ENCODE measurements around the gene TMEM14B.
"Not testable (repeated sequence)": the region's sequence is repeated elsewhere in the genome, so short reads cannot be mapped to it uniquely, and the experiment has no call there.

The TMEM14B gene

GRCh38 chr6:10746915-10747250 lies 722 bp upstream of the TMEM14B start:
- DNase-seq (ENCODE audit: low read depth, low spot score): no peak

- no peak for DNase-seq (ENCODE audit: low read depth, low spot score)
Observed at GRCh38 chr6:10749734-10750133, 2.1 kb downstream of the TMEM14B start.

DNA sequence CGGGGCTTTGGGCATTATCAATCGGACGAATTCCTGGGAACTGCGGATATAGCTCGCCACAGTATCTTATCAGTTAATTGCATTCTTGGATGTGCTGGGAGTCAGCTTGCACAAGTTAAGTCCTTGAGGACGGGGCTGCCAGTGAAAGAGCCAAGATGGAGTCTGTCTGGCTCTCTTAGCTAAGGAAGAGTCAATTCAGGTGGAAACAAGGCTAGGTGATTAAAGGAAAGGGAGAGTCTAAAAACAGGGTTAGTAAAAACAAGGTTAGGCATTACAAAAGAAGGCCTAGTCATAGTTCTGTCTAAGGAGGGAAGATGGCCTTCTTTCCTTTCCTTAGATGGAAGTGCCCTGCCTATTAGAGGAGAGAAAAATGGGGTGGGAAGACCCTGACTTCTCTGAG lies 3.0 kb downstream of the TMEM14B start:
- not testable (repeated sequence) for DNase-seq (ENCODE audit: low read depth, low spot score)

DNA sequence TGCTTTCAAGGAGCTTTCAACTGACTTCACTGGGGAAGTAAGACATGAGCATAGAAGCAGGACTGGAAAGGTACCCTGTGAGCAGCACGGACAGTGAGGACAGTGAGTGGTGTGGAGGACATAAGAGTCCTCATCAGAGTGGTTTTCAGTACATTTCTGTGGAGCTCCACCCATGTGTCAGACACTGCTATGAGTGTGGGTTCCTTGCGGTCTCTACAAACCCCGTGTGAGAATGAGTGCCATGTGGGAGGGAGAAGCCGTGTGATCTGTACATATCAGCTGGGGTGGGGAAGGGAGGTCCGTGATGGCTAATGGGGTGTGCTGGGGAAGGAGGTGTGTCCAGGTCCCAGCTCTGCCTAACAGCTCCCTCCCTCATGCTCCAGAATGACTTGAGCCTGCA lies 4.2 kb downstream of the TMEM14B start:
- DNase-seq (ENCODE audit: low read depth, low spot score): not testable (repeated sequence)

- DNase-seq (ENCODE audit: low read depth, low spot score): no peak
Observed at GRCh38 chr6:10756085-10756484, 8.5 kb downstream of the TMEM14B start.

DNA sequence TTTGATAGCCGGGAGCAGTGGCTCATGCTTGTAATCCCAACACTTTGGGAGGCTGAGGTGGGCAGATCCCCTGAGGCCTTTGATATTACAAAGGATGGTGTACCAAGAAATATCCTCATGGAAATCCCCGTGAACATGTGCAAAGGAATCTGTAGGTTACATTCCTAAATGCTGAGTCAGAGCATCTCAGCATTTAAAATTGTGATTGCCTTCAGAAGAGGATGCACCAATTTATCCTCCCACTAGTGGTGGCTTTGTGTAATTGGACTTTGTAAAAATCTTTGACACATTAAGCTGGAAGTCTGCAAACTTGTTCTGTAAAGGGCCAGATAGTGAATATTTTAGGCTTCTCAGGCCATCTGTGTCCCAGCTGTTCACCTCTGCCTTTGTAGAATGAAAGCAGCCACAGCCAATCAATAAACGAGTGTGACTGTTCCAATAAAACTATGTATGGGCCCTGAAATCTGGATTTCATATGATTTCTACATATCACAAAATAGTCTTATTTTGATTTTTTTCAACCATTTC lies 11.8 kb downstream of the TMEM14B start:
- no peak for DNase-seq (ENCODE audit: low read depth, low spot score)

DNA sequence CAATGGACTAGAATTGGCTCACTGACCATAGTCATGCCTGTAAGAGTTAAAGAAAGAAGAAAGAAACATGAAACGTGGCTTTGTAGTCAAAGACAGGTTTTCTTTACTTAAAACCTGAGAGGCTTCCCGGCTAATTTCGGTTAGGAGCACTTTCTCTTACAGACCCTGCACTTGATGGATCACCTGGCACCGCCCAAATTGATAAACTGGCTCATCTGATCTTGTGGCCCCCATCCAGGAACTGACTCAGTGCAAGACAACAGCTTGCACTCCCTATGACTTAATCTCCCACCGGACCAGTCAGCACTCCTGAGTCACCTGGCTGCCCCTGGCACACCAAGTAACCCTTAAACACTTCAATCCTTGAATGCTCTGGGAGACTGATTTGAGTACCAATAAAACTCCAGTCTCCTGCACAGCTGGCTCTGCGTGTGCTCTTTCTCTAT lies 12.3 kb downstream of the TMEM14B start:
- no peak for DNase-seq (ENCODE audit: low read depth, low spot score)

GRCh38 chr6:10763006-10763405 lies 15.4 kb downstream of the TMEM14B start:
- no peak for DNase-seq (ENCODE audit: low read depth, low spot score)

- no peak for DNase-seq (ENCODE audit: low read depth, low spot score)
Observed at GRCh38 chr6:10769419-10769818, 21.8 kb downstream of the TMEM14B start.

DNA sequence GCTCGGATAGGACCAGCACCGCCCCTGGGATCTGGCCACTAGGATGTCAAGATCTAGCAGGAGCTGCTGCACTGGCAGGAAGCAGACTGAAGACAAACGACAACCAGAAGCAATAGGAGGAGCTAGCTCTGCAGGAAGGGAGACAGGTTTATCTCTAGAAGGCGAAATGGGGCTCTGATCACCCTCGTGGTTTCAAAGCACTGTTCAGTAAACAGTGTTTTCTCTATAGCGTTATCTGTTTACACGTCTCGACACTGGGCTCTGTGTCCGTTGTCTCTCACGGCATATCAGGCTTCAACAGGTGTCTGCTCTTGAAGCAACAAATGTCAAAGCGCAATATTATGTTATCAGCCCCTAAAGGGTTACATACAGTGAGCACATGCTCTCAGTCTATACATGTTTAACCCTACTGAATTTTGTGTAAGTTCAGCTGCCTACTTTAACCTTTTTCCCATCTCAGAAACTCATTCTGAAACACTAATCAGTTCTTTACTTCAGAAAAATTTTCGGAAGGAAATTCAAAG lies 23.8 kb downstream of the TMEM14B start:
- no peak for DNase-seq (ENCODE audit: low read depth, low spot score)

DNA sequence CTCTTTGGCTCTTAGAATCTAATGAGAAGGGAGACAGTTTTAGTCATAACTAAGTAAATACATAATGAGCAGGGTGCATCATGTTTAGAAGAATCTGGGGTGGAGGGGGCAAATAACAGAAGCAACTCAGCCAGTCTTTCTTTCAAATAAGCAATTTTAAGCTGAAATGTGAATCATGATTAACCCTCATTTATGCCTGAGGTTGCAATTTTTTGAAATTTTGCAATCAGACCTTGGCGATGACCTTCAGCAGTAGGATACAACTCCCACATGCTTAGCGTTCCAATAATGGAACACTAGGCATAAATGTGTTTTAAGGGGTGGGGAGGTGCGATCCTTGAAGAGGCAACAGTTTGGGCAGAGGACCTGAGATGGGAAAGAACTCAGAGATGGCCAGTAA lies 30.6 kb downstream of the TMEM14B start:
- no peak for DNase-seq (ENCODE audit: low read depth, low spot score)

DNA sequence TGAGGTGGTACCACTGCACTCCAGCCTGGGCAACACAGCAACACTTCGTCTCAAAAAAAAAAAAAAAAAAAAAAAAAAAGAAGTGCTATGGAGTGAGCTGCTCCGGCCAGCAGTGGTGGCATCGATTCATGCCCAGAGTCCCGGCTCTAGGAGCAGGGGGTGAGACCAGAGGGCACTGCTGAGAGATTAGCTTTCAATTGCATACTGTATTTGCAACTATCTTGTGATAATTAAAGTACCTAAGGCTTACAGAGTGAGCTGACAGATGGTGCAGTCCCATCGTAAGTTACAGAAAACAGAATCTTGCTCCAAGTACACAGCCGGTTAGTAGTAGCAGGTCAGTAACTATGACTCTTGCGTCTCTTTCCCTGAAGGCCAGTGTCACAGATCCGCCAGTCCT lies 31.5 kb downstream of the TMEM14B start:
- no peak for DNase-seq (ENCODE audit: low read depth, low spot score)

GRCh38 chr6:10791673-10792072 lies 44.1 kb downstream of the TMEM14B start:
- no peak for DNase-seq (ENCODE audit: low read depth, low spot score)

GRCh38 chr6:10792101-10792500 lies 44.5 kb downstream of the TMEM14B start:
- DNase-seq (ENCODE audit: low read depth, low spot score): no peak

DNA sequence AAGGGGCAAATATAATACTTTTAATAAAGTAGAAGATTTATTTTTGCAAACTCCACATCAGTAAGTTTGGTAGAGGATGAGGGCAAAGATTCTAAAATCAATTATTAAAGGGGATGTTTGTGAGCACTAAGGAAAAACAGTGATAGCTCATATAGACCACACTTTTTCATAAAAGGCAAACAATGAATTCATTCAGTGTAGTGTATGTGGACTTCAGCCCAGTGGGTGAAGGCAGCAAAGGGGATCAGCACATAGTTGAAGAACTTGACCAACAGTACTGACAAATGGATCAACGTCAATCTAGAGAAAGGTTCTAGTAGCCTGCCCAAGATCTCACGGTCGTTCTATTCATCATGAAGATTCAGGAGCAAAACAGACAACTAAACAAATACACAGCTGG lies 45.4 kb downstream of the TMEM14B start:
- DNase-seq (ENCODE audit: low read depth, low spot score): no peak

- no peak for DNase-seq (ENCODE audit: low read depth, low spot score)
Observed at GRCh38 chr6:10793695-10794094, 46.1 kb downstream of the TMEM14B start.

- DNase-seq (ENCODE audit: low read depth, low spot score): no peak
Observed at GRCh38 chr6:10794239-10794638, 46.6 kb downstream of the TMEM14B start.

GRCh38 chr6:10800810-10801209 lies 53.2 kb downstream of the TMEM14B start:
- peak; percentile 4 for DNase-seq (ENCODE audit: low read depth, low spot score)

DNA sequence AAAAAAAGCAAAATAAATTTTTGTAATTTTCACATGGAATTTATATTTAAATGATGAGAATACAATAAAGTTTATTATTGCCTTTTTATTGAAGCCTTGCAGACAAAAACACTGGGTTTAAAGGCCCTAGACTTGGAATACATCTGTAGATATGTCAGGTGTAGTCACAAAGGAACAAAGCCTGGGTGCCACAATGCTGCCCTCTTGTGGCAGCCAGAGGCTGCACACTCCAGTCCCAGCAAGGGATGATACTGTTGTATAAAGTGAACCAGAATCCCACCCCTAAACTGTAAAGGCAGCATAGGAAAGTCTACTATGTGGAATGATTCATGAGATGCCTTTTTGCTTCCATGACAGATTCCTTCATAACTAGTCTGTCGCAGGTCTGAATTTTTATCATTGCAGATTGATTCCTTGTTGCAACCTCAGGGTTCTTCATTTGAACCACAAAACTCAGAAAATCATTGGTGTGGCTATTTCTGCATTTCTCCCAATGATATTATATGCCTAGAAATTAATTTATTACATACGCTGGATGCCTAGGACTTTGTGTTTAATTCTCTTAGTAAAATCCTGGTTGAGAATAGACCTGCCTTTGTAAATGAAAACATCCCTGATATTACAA lies 53.7 kb downstream of the TMEM14B start:
- DNase-seq (ENCODE audit: low read depth, low spot score): peak; percentile 18
